ENCODE measurements around the gene ZBTB17. TPM values are rescaled to one million over a fixed set of nuclear protein-coding genes. Genes with fewer than 3 reads are reported as not detected.

The ZBTB17 gene
- polyA plus RNA-seq, 1 experiment: 43.3 TPM

DNA sequence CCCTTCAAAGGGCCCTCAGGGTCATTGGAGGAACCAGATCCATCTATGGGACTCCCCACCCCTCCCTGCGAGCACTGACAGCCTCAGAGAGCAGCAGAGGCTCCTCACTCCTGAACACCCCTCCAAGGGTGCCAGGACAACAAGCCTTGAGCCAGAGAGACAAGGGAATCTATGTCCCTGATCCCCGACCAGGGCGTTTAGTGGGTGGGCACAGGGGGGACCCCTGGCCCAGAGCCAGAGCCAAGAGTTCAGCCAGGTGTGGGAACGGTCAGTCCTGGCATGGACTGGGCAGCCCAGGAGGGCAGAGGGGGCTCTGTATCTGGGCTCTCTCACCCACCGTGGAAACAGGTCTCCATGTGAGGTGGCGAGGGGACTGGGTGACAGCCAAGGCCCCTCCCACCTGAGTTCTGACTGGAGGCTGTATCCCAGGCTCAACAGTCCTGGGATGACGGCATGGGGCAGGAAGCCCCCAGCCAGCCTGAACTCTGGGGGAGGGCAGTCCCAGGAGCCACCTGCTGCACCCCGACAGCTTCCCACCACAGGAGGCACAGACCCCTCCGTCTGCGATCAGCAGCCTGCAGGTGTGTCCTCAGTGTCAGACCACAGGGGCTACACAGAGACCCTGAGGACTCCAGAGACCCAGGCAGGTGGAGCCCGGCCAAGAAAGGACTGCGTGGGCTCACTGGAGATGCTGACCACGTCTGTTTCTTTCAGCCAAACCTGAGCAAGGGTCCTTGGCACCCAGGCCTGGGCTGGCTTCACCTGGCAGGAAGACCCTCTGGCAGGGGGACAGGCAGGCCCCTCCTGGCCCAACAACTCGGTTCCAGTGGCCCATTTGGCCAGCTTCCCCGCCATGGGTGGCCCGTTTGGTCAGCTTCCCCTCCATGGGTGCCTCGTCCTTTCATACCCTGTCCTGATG, 16.9 kb upstream of the ZBTB17 start:
- Histone ChIP-seq H3K36me3 (ENCODE audit: control insufficient read depth, insufficient read depth, low read length) (no peaks in the 10 kb centered on the region), H3K4me3 (ENCODE audit: low read depth, low read length) (no peak overlapping the region), H3K27me3 (ENCODE audit: control insufficient read depth, insufficient read depth, low read length) (no peaks in the 10 kb centered on the region; the same call in 1 of the 2 replicates)
- TF ChIP-seq, protein P1, sequence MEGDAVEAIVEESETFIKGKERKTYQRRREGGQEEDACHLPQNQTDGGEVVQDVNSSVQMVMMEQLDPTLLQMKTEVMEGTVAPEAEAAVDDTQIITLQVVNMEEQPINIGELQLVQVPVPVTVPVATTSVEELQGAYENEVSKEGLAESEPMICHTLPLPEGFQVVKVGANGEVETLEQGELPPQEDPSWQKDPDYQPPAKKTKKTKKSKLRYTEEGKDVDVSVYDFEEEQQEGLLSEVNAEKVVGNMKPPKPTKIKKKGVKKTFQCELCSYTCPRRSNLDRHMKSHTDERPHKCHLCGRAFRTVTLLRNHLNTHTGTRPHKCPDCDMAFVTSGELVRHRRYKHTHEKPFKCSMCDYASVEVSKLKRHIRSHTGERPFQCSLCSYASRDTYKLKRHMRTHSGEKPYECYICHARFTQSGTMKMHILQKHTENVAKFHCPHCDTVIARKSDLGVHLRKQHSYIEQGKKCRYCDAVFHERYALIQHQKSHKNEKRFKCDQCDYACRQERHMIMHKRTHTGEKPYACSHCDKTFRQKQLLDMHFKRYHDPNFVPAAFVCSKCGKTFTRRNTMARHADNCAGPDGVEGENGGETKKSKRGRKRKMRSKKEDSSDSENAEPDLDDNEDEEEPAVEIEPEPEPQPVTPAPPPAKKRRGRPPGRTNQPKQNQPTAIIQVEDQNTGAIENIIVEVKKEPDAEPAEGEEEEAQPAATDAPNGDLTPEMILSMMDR (IDR thresholded peaks at IDR 0.05; ENCODE audit: insufficient read depth, low read depth, low read length): no peak
- DNase-seq (ENCODE audit: low read depth): no peak
- ChIA-PET POLR2A (no interaction called here), CTCF (interaction anchor here (1.4 to 3.4 kb wide), 6 partner anchors 12 to 201 kb away, joined by 6 to 54 read pairs (median 21); partner anchors contain the start of gene SRARP)

DNA sequence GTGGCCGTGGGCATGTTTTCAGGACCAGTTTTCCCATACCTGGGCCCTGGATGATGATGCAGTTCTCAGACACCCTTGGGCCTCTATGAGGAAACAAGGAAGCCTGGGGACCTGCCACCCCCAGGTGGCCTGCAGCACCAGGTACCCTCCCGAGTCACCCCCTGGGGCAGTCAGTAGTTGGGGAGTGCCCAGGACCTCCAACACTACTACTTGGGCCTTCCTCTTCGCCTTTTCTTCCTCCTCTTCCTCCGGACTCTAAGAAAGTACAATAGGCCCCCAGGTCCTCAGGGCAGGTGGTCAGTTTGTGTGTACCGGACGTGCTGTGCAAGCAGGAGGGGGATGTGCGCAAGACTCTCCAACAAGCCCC, 16.3 kb upstream of the ZBTB17 start:
- no peaks in the 10 kb centered on the region; the same call in 1 of the 2 replicates for H3K27me3 ChIP-seq (ENCODE audit: control insufficient read depth, insufficient read depth, low read length)
- CTCF ChIA-PET: no interaction called here
- no peak for DNase-seq (ENCODE audit: low read depth)
- TF ChIP-seq, protein P1 (IDR thresholded peaks at IDR 0.05; ENCODE audit: insufficient read depth, low read depth, low read length): no peak
- no peak overlapping the region for H3K4me3 ChIP-seq (ENCODE audit: low read depth, low read length)
- POLR2A ChIA-PET: no interaction called here
- H3K36me3 ChIP-seq (ENCODE audit: control insufficient read depth, insufficient read depth, low read length): no peaks in the 10 kb centered on the region

DNA sequence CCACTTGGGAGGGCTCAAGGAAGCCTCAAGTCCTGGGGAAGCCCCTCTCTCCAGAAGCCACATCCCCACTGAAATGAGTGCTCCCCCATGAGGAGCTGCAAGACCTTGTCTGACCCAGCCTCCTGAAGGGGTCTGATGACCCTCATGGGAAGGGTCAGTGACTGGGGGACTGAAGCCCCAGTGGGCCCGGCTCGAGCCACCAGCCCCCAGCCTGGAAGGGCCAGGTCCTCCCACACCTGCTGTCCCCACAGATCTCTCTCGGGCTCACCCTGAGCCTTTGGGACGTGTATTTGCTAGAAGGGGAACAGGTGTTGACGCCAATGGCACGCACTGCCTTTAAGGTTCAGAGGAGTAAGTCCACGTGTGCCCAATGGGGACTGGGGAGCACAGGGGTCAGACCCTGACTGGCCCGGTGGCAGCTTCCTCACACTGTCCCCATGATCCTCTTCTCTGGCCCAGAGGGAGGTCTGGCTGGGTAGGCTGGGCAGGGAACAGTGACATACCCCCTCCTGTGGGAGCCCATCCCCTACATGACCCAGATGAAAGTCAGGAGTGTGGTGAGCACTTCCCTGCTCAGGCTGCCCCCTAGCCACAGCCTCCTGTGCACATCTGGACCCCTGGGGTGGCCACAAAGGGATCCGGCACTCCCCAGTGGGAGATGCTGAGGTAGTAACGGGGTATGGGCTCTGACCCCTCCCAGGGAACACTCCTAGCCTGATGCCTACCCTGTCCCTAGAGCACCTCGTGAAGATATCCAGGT, 15.7 kb upstream of the ZBTB17 start:
- no peak for DNase-seq (ENCODE audit: low read depth)
- H3K36me3 ChIP-seq (ENCODE audit: control insufficient read depth, insufficient read depth, low read length): no peaks in the 10 kb centered on the region
- TF ChIP-seq, protein P1 (IDR thresholded peaks at IDR 0.05; ENCODE audit: insufficient read depth, low read depth, low read length): no peak
- ChIA-PET CTCF (interaction anchor here (0.9 kb wide), 1 partner anchor 199 kb away, joined by 3 read pairs; no protein-coding TSS in a partner anchor), POLR2A (no interaction called here)
- no peak overlapping the region for H3K4me3 ChIP-seq (ENCODE audit: low read depth, low read length)
- H3K27me3 ChIP-seq (ENCODE audit: control insufficient read depth, insufficient read depth, low read length): no peaks in the 10 kb centered on the region; the same call in 1 of the 2 replicates

DNA sequence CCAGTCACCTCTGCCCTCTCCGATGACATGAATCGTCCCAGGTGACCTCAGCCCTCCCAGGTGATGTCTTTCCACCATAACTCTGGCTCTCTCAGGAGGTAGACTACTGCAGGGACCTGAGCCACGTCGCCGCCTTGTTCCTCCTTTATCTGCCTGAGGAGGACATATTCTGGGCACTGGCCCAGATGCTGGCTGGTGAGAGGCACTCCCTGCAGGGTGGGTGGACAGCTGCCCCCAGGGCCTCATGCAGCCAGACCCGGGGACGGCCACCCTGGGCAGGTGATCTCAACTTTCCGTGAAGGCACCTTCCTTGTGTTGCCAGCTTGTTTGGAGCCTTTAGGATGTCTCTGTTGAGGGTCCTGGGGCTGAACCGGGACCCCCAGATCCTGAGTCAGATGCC, 13.9 kb upstream of the ZBTB17 start:
- H3K27me3 ChIP-seq (ENCODE audit: control insufficient read depth, insufficient read depth, low read length): no peaks in the 10 kb centered on the region
- H3K4me3 ChIP-seq (ENCODE audit: low read depth, low read length): no peak overlapping the region
- TF ChIP-seq, protein P1 (IDR thresholded peaks at IDR 0.05; ENCODE audit: insufficient read depth, low read depth, low read length): no peak
- H3K36me3 ChIP-seq (ENCODE audit: control insufficient read depth, insufficient read depth, low read length): no peaks in the 10 kb centered on the region
- CTCF ChIA-PET: interaction anchor here (1.3 to 1.5 kb wide), 2 partner anchors 174 to 198 kb away, joined by 3 to 6 read pairs; no protein-coding TSS in a partner anchor
- POLR2A ChIA-PET: no interaction called here
- no peak for DNase-seq (ENCODE audit: low read depth)
